Midbrain (tissue), 1 donor: Measurements from ENCODE around the gene TCIRG1.

Experiments
- DNase-seq: peaks from one replicate; lab custom pipeline; 2025; lab: John Stamatoyannopoulos, UW

TCIRG1 gene

DNA sequence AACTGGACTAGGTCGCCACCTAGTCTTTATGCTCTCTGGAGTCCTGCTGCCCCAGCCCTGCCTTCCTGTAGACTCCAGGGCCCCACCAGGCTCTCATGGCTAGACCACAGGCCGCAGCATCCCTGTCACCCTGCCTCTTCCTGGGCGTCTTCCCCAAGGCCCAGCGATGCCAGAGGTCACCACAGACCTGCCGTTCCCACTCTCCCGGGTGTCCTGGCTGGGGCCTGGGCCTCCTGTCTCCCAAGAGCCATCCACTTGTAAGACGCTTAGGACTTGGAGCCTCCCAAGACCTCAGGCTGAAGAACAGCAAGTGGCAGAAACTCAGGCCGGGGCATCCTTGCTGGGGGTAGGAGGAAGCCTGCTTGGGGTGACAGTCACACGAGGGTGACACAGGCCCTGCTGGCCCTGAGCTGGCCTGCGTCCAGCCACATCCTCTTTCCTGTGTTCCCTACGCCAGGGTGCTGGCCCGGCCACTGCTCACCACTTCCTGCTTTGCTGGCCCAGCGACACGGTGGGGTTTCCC, 2.0 kb upstream of the TCIRG1 start:
- no peak for DNase-seq

DNA sequence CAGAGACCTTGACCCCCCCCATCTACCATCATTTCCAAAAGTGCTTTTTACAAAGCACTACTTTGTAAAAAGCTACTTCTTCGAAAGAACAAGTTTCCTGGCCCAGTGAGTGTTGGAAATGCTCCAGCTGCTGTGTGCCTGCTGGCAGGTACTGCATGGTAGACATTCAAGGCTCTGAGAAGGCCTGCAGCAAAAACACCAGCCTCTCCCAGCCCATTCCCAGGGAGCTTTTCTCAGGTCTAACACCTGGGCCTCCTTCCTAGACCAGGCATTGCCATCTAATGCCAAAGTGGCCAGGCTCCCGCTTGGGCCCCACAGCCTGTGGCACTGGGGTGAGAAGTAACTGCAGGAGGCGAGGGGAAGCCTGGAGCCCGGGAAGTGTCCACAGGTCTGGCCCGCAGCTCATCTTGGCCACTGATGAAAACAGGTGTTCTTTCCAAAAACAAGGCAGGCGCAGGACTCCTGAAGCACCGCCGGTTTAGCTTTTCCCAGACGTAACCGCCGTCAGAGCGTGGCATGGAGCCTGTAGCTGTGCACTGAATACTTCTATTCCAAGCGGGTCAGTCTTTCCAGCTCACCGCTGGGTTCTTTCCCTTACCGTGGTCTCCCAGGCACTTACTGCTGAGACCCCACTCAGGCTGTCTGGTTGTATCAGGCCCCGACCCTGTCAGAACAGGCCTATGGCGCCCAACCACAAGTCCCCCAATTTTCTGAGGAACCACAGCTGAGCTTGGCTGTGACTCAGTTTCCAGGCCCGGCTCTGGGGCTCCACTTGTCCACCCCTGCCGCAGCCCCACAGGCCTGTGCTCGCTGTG, 1.2 kb upstream of the TCIRG1 start:
- DNase-seq, result peak; percentile 30

DNA sequence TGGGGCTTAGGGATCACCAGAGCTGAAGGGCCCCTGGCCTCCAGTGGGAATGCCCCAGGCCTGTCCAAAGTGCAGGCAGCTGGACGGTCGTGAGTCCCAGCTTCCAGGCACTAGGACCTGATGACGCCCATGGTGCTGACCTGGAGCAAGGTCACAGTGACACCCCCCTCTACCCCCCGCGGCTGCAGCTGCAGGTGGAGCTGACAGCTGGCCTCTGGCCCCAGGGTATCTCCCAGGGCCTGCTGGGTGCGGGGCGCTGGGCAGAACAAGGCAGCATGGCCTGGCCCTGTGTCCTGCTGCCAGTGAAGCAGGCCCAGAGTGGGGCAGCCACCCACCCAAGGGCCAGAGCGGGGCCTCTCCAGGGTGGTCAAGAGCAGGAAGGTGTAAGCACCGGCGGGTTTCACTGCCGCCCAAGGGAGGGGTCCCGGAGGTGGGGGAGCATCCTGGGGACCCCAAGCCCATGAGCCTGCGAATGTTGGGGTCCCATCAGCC, 553 bp upstream of the TCIRG1 start:
- no peak for DNase-seq

- DNase-seq, result no peak
Observed at GRCh38 chr11:68039526-68040086, 781 bp downstream of the TCIRG1 start.

DNA sequence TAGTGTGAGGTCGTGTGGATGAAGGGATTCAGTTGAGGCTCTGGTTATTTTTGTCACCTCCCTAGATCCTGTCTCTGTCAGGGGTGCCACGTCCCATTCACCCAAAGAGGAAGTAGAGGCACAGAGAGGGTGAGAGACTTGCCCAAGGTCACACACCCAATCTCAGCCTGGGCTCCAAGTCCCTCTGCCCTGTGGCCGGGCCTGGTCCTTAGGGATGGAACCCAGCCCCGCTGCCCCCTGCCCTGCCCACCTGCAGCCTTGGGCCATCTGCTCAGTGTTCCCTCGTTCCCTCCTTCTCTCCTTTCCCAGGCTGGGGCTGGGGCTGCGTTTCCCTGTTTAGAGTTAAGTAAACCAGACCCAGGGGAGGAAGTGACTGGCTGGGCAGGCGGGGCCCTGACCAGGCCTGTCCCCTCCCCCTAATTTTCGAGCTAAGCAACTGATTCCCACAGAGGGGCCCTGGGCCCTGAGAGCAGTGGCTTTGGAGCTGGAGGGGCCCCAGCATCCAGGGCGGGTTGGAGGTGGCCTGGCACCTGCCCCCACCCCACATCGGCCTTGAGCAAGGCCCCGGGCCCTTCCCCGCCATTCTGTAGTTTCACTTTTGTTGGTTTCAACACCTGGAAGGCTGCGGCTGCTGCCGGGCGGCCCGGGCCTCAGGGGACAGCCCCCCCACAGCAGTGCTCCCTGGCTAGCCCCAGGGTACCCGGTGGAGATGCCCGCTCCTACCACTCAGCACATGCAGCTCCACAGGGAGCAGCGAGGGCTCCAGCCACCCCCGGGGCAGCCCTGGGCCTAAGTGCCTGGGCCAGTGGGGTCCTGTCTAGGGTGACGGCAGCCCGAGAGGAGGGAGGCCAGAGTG, 1.5 kb downstream of the TCIRG1 start:
- DNase-seq, result no peak

GRCh38 chr11:68040957-68041591, 2.2 kb downstream of the TCIRG1 start:
- DNase-seq, result no peak

DNA sequence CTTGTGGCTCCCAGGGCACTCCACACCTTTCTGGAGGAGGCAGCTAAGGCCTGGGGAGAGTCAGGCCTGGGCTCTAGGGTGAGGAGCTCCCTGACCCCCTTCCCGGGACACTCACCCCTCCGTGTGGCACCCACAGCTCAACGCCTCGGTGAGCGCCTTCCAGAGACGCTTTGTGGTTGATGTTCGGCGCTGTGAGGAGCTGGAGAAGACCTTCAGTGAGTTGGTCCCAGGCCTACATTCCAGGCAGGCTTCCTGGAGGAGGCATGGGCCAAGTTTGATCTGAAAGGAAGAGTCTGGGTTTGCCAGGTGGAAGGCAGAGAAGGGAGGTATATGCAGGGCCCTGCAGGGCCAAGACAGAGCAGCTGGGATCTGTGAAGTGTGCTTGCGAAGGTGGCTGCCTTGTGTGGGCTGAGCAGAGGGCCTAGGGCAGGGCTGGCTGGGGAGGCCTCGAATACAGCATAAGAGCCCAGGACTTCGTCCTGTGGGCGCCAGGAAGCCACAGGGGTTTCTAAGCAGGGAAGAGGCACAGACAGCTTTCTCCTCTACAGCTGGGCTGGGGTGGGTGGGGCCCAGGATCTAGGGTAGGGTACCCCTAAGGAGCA, 2.9 kb downstream of the TCIRG1 start:
- no peak for DNase-seq

DNA sequence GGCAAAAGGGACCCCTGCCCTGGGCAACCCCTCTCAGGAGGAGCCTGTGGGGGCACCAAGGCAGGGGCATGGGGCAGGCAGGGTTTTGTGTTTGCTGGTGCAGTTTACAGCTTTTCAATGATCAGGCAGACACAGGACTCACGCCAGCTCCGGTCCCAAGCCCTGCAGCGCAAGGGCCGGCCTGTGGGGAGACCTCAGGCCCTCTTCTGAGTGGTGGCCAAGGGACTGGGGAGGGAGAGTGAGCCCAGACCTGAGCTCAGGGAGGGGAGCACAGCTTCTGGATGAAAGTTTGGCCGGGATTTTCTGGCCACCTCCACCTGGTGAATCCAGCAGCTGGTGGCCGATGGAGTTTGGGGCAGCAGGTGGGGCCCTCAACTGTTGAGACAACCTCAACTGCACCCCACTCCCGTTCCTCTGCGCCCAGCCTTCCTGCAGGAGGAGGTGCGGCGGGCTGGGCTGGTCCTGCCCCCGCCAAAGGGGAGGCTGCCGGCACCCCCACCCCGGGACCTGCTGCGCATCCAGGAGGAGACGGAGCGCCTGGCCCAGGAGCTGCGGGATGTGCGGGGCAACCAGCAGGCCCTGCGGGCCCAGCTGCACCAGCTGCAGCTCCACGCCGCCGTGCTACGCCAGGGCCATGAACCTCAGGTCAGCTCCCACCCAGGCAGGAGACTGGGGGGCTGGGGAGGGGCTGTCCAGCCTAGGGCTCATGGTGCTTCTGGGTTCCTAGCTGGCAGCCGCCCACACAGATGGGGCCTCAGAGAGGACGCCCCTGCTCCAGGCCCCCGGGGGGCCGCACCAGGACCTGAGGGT, 3.6 kb downstream of the TCIRG1 start:
- no peak for DNase-seq

DNA sequence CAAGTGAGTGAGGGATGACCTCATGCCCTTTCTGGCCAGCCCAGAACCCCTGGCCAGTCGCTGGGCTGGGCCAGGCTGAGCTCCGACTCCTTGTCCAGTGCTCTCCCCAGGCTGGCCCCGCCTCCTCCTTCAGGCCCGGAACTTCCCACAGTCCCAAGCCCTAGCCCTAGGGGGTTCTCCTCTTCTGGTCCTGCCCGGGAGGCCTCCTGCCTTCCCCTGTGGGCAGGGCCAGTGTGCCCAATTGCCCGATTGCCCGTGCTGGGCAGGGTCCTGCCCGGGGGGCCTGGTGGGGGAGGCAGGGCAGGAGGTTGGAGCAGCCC, 4.2 kb downstream of the TCIRG1 start:
- DNase-seq, result no peak

- no peak for DNase-seq
Observed at GRCh38 chr11:68043349-68044144, 4.7 kb downstream of the TCIRG1 start.

DNA sequence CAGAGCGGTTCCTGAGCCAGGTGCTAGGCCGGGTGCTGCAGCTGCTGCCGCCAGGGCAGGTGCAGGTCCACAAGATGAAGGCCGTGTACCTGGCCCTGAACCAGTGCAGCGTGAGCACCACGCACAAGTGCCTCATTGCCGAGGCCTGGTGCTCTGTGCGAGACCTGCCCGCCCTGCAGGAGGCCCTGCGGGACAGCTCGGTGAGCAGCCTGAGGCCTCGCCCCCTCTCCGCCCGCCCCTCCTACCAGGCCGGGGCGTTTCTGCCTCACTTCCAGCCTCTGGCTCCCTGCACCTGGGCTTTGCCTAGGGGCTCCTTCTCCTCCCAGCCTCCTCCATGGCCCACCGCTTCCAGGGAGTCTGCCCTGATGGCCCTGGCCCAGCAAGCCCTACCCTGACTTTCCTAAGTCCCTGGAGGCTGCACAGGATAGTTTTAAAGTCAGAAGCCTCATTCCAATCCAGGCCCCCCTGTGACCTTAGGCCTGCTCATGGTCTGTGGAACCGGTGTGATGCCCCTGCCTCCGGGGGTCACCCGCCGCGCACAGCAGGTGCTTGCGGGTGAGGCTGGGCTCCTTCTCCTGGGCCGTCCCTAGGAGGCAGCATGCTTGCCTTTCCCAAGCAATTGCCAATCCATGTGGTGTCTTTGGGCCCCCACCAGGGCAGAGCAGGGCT, 5.5 kb downstream of the TCIRG1 start:
- no peak for DNase-seq

DNA sequence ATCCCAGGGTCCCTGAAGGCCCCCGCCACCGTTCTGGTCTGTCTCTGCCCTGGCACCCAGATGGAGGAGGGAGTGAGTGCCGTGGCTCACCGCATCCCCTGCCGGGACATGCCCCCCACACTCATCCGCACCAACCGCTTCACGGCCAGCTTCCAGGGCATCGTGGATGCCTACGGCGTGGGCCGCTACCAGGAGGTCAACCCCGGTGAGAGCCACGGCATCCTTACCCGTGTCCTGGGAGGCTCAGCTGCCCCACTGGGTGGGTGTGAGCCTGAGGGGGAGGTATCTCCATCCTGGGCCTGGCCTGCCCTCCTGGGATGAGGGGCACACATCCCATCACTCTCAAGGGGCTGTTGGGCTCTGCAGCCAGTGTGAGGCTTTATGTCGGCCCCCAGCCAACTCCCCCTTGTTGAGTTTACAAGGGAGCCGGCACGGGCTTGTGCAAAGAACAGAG, 6.1 kb downstream of the TCIRG1 start:
- no peak for DNase-seq

DNA sequence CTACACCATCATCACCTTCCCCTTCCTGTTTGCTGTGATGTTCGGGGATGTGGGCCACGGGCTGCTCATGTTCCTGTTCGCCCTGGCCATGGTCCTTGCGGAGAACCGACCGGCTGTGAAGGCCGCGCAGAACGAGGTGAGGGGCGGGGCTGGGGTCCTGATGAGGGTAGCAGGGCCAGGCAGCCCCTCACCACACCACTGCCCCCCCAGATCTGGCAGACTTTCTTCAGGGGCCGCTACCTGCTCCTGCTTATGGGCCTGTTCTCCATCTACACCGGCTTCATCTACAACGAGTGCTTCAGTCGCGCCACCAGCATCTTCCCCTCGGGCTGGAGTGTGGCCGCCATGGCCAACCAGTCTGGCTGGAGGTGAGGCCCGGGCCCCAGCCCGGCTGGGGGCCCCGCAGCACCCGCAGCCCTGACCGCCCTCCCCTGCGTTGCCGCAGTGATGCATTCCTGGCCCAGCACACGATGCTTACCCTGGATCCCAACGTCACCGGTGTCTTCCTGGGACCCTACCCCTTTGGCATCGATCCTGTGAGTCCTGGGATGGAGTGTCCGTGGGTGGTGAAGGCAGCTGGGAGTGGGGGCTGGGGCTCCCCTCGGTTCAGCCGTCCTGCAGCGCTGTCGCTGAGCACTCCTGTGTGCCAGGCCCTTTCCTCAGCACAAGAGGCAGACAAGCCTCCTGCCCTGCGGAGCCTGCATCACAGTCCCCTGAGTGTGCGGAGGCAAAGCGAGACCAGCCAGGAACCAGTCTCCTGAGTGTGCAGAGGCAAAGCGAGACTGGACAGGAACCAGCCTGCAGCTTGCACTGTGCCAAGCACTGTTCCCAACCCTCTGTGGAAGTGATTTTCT, 8.8 kb downstream of the TCIRG1 start:
- DNase-seq, result no peak

GRCh38 chr11:68048681-68049508, 10.1 kb downstream of the TCIRG1 start:
- DNase-seq, result no peak

GRCh38 chr11:68049509-68050370, 10.9 kb downstream of the TCIRG1 start:
- no peak for DNase-seq

GRCh38 chr11:68050371-68050841, 11.6 kb downstream of the TCIRG1 start:
- no peak for DNase-seq
